Neuronal stem cell (in vitro differentiated cells): ENCODE results near the gene SYT8.
A peak's percentile ranks its signal among the peaks of the same experiment; 100 is the strongest.

Experiments
- DNase-seq: peaks from one replicate; pipeline ENCODE4 v3.0.0-alpha.2; 2013; ENCODE audit warnings: low spot score
- H2AFZ ChIP-seq: one replicate; pipeline ENCODE4 v1.6.1; 2013; ENCODE audit warnings: mild to moderate bottlenecking, low read length, inconsistent platforms
- H2AK5ac ChIP-seq: 2 replicates; pipeline ENCODE4 v1.6.1; 2013; ENCODE audit warnings: low read depth, mild to moderate bottlenecking, inconsistent platforms, low read length, moderate library complexity, mixed read lengths
- H2BK120ac ChIP-seq: 2 replicates; pipeline ENCODE4 v1.6.1; 2013; ENCODE audit warnings: low read depth, mild to moderate bottlenecking, inconsistent platforms, low read length, moderate library complexity, mixed read lengths
- H2BK12ac ChIP-seq: one replicate; pipeline ENCODE4 v1.6.1; 2013; ENCODE audit warnings: low read length, inconsistent platforms
- H2BK15ac ChIP-seq: 2 replicates; pipeline ENCODE4 v1.6.1; 2013; ENCODE audit warnings: mild to moderate bottlenecking, low read length, inconsistent platforms, mixed read lengths
- H2BK5ac ChIP-seq: one replicate; pipeline ENCODE4 v1.6.1; 2013; ENCODE audit warnings: inconsistent platforms, mild to moderate bottlenecking, low read length, moderate library complexity
- H3K14ac ChIP-seq: one replicate; pipeline ENCODE4 v1.6.1; 2013; ENCODE audit warnings: low read length, inconsistent platforms
- H3K18ac ChIP-seq: 2 replicates; pipeline ENCODE4 v1.6.1; 2013; ENCODE audit warnings: low read length, inconsistent platforms
- H3K23ac ChIP-seq: 2 replicates; pipeline ENCODE4 v1.6.1; 2013; ENCODE audit warnings: low read depth, mild to moderate bottlenecking, mixed read lengths, low read length, inconsistent platforms; ENCODE audit not compliant: poor library complexity
- H3K27ac ChIP-seq: replicated peaks from 3 replicates; pipeline ENCODE4 v1.5.1; 2013; ENCODE audit warnings: low read length, inconsistent platforms
- H3K27me3 ChIP-seq, 3 experiments: 2 replicates each; pipeline ENCODE4 v1.6.1; 2013; ENCODE audit warnings: low read length in 3 of 3, mild to moderate bottlenecking in 2 of 3, inconsistent platforms in 1 of 3, low read depth in 1 of 3, mixed read lengths in 1 of 3, moderate library complexity in 1 of 3; ENCODE audit not compliant: control insufficient read depth in 3 of 3, insufficient read depth in 3 of 3
- H3K36me3 ChIP-seq, 2 donors: replicated peaks in 1 of 2; 2 replicates each; pipeline ENCODE4 v1.6.1; 2013; ENCODE audit warnings: low read length in 2 of 2; ENCODE audit not compliant: control insufficient read depth in 2 of 2, insufficient read depth in 2 of 2
- H3K4ac ChIP-seq: 2 replicates; pipeline ENCODE4 v1.6.1; 2013; ENCODE audit warnings: inconsistent platforms, mild to moderate bottlenecking, low read length, moderate library complexity
- H3K4me1 ChIP-seq, 2 donors: 1 replicate in 1 of 2; 2 replicates in 1 of 2; pipeline ENCODE4 v1.6.1; 2013; ENCODE audit warnings: low read length in 2 of 2, low read depth in 1 of 2; ENCODE audit not compliant: control insufficient read depth in 2 of 2, insufficient read depth in 1 of 2
- H3K4me2 ChIP-seq: one replicate; pipeline ENCODE4 v1.6.1; 2013; ENCODE audit warnings: mild to moderate bottlenecking, low read length, inconsistent platforms; ENCODE audit not compliant: insufficient read depth, poor library complexity, severe bottlenecking
- H3K4me3 ChIP-seq, 2 donors: 2 replicates each; pipeline ENCODE4 v1.5.1; 2013; ENCODE audit warnings: low read length in 2 of 2, mild to moderate bottlenecking in 2 of 2, inconsistent platforms in 1 of 2, moderate library complexity in 1 of 2
- H3K79me1 ChIP-seq: one replicate; pipeline ENCODE4 v1.6.1; 2013; ENCODE audit warnings: low read depth, mild to moderate bottlenecking, inconsistent platforms, low read length, moderate library complexity
- H3K9ac ChIP-seq: one replicate; pipeline ENCODE4 v1.6.1; 2013; ENCODE audit warnings: mild to moderate bottlenecking, low read depth, low read length, inconsistent platforms; ENCODE audit not compliant: poor library complexity
- H3K9me3 ChIP-seq, 2 donors: replicated peaks in 1 of 2; 2 replicates each; pipeline versions ENCODE3 to v1.6.1; 2013; ENCODE audit warnings: low read length in 2 of 2, mild to moderate bottlenecking in 2 of 2, inconsistent platforms in 1 of 2, low read depth in 1 of 2, mixed read lengths in 1 of 2, moderate library complexity in 1 of 2; ENCODE audit not compliant: control insufficient read depth in 2 of 2, insufficient read depth in 1 of 2
- H4K8ac ChIP-seq: one replicate; pipeline ENCODE4 v1.6.1; 2013; ENCODE audit warnings: low read depth, mild to moderate bottlenecking, inconsistent platforms, low read length, moderate library complexity
- H4K91ac ChIP-seq: one replicate; pipeline ENCODE4 v1.6.1; 2013; ENCODE audit warnings: low read length, low read depth, mild to moderate bottlenecking, inconsistent platforms; ENCODE audit not compliant: poor library complexity
- WGBS, 2 donors: extraction: QIAGEN DNeasy Blood & Tissue Kit; methylation state at CpG; one replicate each; pipeline ENCODE4 v1.1.7; 2013; ENCODE audit warnings: missing lambda C conversion rate in 2 of 2, mixed read lengths in 1 of 2; ENCODE audit not compliant: insufficient read length in 2 of 2, insufficient replicate concordance in 1 of 2; ENCODE audit errors: extremely low coverage in 2 of 2; 5-methylcytosine and 5-hydroxymethylcytosine counted together

SYT8 gene

DNA sequence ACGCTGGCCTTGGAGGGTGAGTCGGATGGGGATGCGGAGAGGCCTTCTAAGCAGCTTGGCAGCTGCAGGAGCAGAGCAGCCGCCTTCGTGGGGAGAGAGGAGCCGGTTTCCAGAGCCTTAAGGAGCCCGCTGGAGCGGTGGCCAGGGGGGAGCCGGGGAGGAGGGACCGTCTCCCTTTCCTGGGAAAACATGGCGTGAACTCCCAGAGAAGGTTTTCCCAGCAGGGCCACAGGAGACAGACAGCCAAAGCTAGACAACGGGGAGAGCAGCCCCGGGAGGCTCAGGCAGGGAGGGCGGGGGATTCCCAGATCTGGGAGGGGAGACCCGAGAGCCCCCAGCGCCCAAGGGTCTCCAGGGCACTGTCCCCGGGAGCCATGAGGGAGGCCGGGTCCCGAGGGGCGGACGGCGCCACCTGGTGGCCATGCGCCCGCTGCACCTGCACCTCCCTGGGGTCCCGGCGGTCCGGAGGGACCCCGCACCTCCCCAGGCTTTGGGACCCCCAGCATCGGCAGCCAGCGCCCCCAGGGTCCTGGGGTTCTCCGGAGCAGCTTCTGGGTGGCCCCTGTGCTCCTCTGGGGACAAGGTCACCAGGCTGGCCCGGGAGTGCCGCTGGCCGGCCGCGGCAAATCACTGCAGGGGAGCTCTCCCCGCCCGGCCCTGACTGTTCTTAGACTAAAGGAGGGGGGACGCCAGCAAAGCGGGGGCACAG, 2.4 kb upstream of the SYT8 start:
- peaks cover 0 to 72% (median 0%) of the 10 kb centered on the region in 3 experiments for H3K27me3 ChIP-seq
- H3K9me3 ChIP-seq: no peaks in the 10 kb centered on the region
- no peaks in the 10 kb centered on the region for H3K36me3 ChIP-seq
- peak overlapping the region; percentile 77 for H2BK5ac ChIP-seq
- H3K14ac ChIP-seq: peak overlapping the region; percentile 38
- peak overlapping the region; percentile 100 for H2BK15ac ChIP-seq
- peaks cover 0 to 18% of the 10 kb centered on the region in 2 donors for H3K4me1 ChIP-seq
- H3K4me2 ChIP-seq: peak overlapping the region; percentile 57
- H2AFZ ChIP-seq: peak overlapping the region; percentile 77
- peak overlapping the region; percentile 60 for H3K9ac ChIP-seq
- peak overlapping the region; percentile 1 for H3K4ac ChIP-seq
- H3K18ac ChIP-seq: peak overlapping the region; percentile 76
- peak overlapping the region; percentile 93 for H2BK12ac ChIP-seq
- no peak overlapping the region for H3K27ac ChIP-seq
- no CpG with 5 or more reads among the region's 40 CpGs for WGBS, 2 donors
- peak overlapping the region; percentile 0 for H4K8ac ChIP-seq
- H3K4me3 ChIP-seq: peak overlapping the region in 1 of 2 donors; percentile 57
- H2BK120ac ChIP-seq: peak overlapping the region; percentile 48
- H3K23ac ChIP-seq: no peak overlapping the region
- no peaks in the 10 kb centered on the region for H3K79me1 ChIP-seq
- DNase-seq: peak; percentile 67
- H4K91ac ChIP-seq: peak overlapping the region; percentile 5
- peak overlapping the region; percentile 72 for H2AK5ac ChIP-seq

GRCh38 chr11:1832920-1833295, 1.9 kb upstream of the SYT8 start:
- Histone ChIP-seq H3K27ac (peak overlapping the region; percentile 31), H3K9me3 (no peaks in the 10 kb centered on the region), H2BK12ac (peak overlapping the region; percentile 93), H2BK15ac (peak overlapping the region; percentile 100), H3K18ac (peak overlapping the region; percentile 76), H4K91ac (no peak overlapping the region), H3K4me2 (peak overlapping the region; percentile 57), H3K23ac (no peak overlapping the region), H3K9ac (peak overlapping the region; percentile 60), H3K4me1 (peaks cover 0 to 18% of the 10 kb centered on the region in 2 donors), H2BK5ac (peak overlapping the region; percentile 77), H2AFZ (peak overlapping the region; percentile 77), H2BK120ac (no peak overlapping the region), H3K79me1 (no peaks in the 10 kb centered on the region), H3K14ac (no peak overlapping the region), H2AK5ac (peak overlapping the region; percentile 43), H4K8ac (peak overlapping the region; percentile 20), H3K27me3 (peaks cover 0 to 66% (median 0%) of the 10 kb centered on the region in 3 experiments), H3K36me3 (no peaks in the 10 kb centered on the region), H3K4ac (no peak overlapping the region), H3K4me3 (no peak overlapping the region)
- no peak for DNase-seq
- WGBS, 2 donors: no CpG with 5 or more reads among the region's 17 CpGs

DNA sequence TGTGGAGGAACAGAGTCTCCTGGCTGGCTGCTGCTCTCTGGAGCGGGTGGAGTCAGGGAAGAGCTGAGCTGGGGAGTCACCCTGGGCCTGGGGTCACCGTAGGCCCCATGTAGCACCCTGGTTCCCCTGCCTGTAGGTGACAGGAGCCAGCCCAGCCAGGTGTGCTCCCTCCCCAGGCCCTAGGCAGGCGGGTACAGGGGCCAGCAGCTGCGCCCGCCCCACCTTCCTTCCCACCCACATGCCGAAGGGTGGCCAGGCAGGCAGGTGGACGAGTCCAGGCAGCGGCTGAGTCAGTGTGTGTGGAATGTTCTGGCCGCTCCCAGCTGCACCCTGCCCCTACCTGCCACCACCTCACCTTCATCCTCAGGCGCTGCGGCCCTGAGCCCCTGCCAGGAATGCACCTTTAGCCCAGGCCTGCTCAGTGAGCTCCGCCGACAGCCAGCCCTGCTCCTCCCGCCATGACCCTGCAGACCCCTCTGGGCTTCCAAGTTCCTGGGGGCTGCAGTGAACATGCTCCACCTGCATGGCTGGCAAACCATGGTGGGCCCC, 654 bp upstream of the SYT8 start:
- H3K14ac ChIP-seq: peak overlapping the region; percentile 94
- H2BK5ac ChIP-seq: peak overlapping the region; percentile 95
- peak overlapping the region; percentile 67 for H3K23ac ChIP-seq
- H4K91ac ChIP-seq: peak overlapping the region; percentile 64
- H2BK120ac ChIP-seq: peak overlapping the region; percentile 96
- peak overlapping the region; percentile 53 for H3K4ac ChIP-seq
- peak overlapping the region; percentile 86 for H4K8ac ChIP-seq
- no CpG with 5 or more reads among the region's 14 CpGs for WGBS, 2 donors
- no peak overlapping the region for H2AFZ ChIP-seq
- no peak overlapping the region for H3K4me3 ChIP-seq
- peak overlapping the region; percentile 63 for H3K9ac ChIP-seq
- DNase-seq: no peak
- peaks cover 0 to 55% (median 0%) of the 10 kb centered on the region in 3 experiments for H3K27me3 ChIP-seq
- H2BK12ac ChIP-seq: peak overlapping the region; percentile 99
- H3K18ac ChIP-seq: peak overlapping the region; percentile 97
- no peaks in the 10 kb centered on the region for H3K9me3 ChIP-seq
- no peak overlapping the region for H3K4me2 ChIP-seq
- no peak overlapping the region for H3K27ac ChIP-seq
- H3K36me3 ChIP-seq: no peaks in the 10 kb centered on the region
- no peaks in the 10 kb centered on the region for H3K79me1 ChIP-seq
- H3K4me1 ChIP-seq: peaks cover 0 to 18% of the 10 kb centered on the region in 2 donors
- peak overlapping the region; percentile 100 for H2AK5ac ChIP-seq
- peak overlapping the region; percentile 100 for H2BK15ac ChIP-seq

DNA sequence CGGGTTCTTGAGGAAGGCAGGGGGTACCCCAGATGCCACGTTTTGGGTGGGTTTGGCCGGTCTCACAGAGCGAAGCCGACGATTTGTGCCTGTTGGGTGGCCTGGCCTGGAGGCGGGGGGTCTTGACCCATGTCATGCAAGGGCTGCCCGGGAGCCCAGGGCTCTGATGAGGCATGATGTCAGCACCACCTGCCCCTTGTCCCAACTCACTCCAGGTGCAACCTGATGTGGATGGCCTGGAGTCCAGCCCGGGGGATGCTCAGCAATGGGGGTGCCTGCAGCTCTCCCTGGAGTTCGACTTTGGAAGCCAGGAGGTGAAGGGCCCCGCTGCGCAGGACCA, 851 bp downstream of the SYT8 start:
- Histone ChIP-seq H3K14ac (peak overlapping the region; percentile 21), H3K9me3 (no peaks in the 10 kb centered on the region), H2AFZ (no peak overlapping the region), H3K27me3 (peaks cover 0 to 51% (median 0%) of the 10 kb centered on the region in 3 experiments), H2BK120ac (no peak overlapping the region), H3K4me2 (no peak overlapping the region), H4K91ac (peak overlapping the region; percentile 3), H3K79me1 (no peaks in the 10 kb centered on the region), H3K18ac (no peak overlapping the region), H3K4ac (no peak overlapping the region), H3K9ac (no peak overlapping the region), H2BK15ac (peak overlapping the region; percentile 97), H3K23ac (no peak overlapping the region), H3K4me1 (peaks cover 0 to 18% of the 10 kb centered on the region in 2 donors), H3K27ac (no peak overlapping the region), H3K36me3 (no peaks in the 10 kb centered on the region), H4K8ac (peak overlapping the region; percentile 17), H2BK12ac (peak overlapping the region; percentile 98), H3K4me3 (no peak overlapping the region), H2AK5ac (peak overlapping the region; percentile 92), H2BK5ac (peak overlapping the region; percentile 93)
- DNase-seq: no peak
- no CpG with 5 or more reads among the region's 12 CpGs for WGBS, 2 donors
